Fibroblast of villous mesenchyme (primary cell): ENCODE results near the gene SERTM1. TPM values are rescaled to one million over a fixed set of nuclear protein-coding genes. Genes with fewer than 3 reads are reported as not detected.

Source experiments
- DNase-seq: peaks from one replicate; pipeline ENCODE4 v3.0.0-alpha.2; 2010; ENCODE audit warnings: low read depth
- H3K4me3 ChIP-seq: 2 replicates; pipeline ENCODE4 v1.5.1; 2011; ENCODE audit warnings: low read depth, mild to moderate bottlenecking, low read length
- total RNA-seq: library from RNA; depleted of rRNA; stranded (reverse); fragments of >200 nt; gene quantifications from 2 replicates; pipeline ENCODE4 v1.2.3, GENCODE V29; 2012
- TF ChIP-seq, protein P1 (sequence below): IDR thresholded peaks from 2 replicates; pipeline ENCODE4 v1.5.1; 2012; ENCODE audit warnings: low read depth, mild to moderate bottlenecking, low read length; ENCODE audit not compliant: insufficient read depth

The SERTM1 gene
- total RNA-seq, 1 donor: not detected

- no peak for DNase-seq
- no peak overlapping the region for H3K4me3 ChIP-seq
- TF ChIP-seq, protein P1, sequence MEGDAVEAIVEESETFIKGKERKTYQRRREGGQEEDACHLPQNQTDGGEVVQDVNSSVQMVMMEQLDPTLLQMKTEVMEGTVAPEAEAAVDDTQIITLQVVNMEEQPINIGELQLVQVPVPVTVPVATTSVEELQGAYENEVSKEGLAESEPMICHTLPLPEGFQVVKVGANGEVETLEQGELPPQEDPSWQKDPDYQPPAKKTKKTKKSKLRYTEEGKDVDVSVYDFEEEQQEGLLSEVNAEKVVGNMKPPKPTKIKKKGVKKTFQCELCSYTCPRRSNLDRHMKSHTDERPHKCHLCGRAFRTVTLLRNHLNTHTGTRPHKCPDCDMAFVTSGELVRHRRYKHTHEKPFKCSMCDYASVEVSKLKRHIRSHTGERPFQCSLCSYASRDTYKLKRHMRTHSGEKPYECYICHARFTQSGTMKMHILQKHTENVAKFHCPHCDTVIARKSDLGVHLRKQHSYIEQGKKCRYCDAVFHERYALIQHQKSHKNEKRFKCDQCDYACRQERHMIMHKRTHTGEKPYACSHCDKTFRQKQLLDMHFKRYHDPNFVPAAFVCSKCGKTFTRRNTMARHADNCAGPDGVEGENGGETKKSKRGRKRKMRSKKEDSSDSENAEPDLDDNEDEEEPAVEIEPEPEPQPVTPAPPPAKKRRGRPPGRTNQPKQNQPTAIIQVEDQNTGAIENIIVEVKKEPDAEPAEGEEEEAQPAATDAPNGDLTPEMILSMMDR: no peak
These were observed 43.2 kb downstream of the SERTM1 start for GRCh38 chr13:36717017-36717416.

DNA sequence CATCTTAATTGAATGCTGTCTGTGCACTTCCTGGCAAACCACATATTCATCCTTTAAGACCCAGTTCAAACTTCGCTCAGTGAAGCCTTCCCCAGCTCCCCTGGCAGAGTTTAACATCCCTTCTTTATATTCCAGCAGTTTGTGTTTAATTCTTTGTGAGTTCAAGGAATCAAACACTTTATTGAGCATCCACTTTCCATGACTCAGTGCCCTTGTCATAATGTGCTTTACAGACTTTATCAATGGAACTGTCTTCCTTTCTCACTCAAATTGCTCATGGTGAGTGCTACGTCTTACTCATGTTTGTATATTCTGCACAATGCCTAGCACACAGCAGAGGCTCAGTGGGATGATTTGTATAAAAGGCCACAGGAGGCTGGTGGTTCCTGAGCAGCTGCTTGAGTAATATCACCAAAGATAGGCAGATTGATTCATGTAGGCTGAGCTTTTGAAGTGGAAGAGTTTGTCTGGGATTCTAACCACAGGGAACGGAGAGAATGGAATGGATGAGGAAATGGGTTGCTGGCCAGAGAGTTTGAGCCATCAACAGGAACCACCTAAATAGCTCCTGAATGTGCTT is 44.2 kb downstream of the SERTM1 start:
- TF ChIP-seq, protein P1: no peak
- no peak for DNase-seq

GRCh38 chr13:36718686-36719085 is 44.9 kb downstream of the SERTM1 start:
- TF ChIP-seq, protein P1: no peak
- no peak overlapping the region for H3K4me3 ChIP-seq
- DNase-seq: no peak

More for the DNA sequence above, 44.2 kb downstream of the SERTM1 start:
- H3K4me3 ChIP-seq: no peak overlapping the region

GRCh38 chr13:36724141-36724540 is 50.3 kb downstream of the SERTM1 start:
- DNase-seq: no peak
- TF ChIP-seq, protein P1: no peak
- H3K4me3 ChIP-seq: no peak overlapping the region

- TF ChIP-seq, protein P1: no peak
- no peak for DNase-seq
These were observed 52.1 kb downstream of the SERTM1 start for GRCh38 chr13:36725936-36726335.

GRCh38 chr13:36728006-36728405 is 54.2 kb downstream of the SERTM1 start:
- TF ChIP-seq, protein P1: no peak
- DNase-seq: no peak
- no peak overlapping the region for H3K4me3 ChIP-seq

More at GRCh38 chr13:36725936-36726335, 52.1 kb downstream of the SERTM1 start:
- H3K4me3 ChIP-seq: no peak overlapping the region
